OCI-LY3 (cell line): Measurements from ENCODE around the gene BMPR1B.

Experiments used
- CTCF ChIP-seq: fragments of 200-600, 300-600 bp; sonication (generic); IDR thresholded peaks from 2 replicates; pipeline ENCODE4 v1.5.1; 2014; ENCODE audit warnings: antibody characterized with exemption, low read length, low read depth
- EZH2phosphoT487 ChIP-seq: fragments of 200-600 bp; shearing (Covaris generic); IDR thresholded peaks from 2 replicates; pipeline ENCODE4 v1.6.1; 2018; ENCODE audit warnings: antibody characterized with exemption, mixed run types, low read depth

GRCh38 chr4:94931626-94932025, 173.9 kb downstream of the BMPR1B start:
- no peak for TF ChIP-seq CTCF
- no peak for TF ChIP-seq EZH2phosphoT487
